Stimulated activated CD4-positive, alpha-beta T cell treated with anti-CD3 and anti-CD28 coated beads, Interleukin-1b, Interleukin-23, amount 100 ng/mL, for 1 hour (primary cell): ENCODE results near the gene TMEM135.
"Not testable (repeated sequence)": the region's sequence is repeated elsewhere in the genome, so short reads cannot be mapped to it uniquely, and the experiment has no call there.

Experiments
- DNase-seq, 2 donors: peaks; one replicate each; pipeline ENCODE4 v3.0.0-alpha.2; 2020; ENCODE audit warnings: low read depth in 2 of 2

Gene TMEM135

GRCh38 chr11:87076874-87077429 is 39.2 kb downstream of the TMEM135 start:
- DNase-seq = no peak

GRCh38 chr11:87081358-87081757 is 43.6 kb downstream of the TMEM135 start:
- no peak for DNase-seq

GRCh38 chr11:87082590-87082989 is 44.9 kb downstream of the TMEM135 start:
- no peak for DNase-seq

- no peak for DNase-seq
Observed at GRCh38 chr11:87083029-87083428, 45.3 kb downstream of the TMEM135 start.

- no peak for DNase-seq
Observed at GRCh38 chr11:87092159-87092558, 54.4 kb downstream of the TMEM135 start.

- no peak for DNase-seq
Observed at GRCh38 chr11:87092567-87092966, 54.8 kb downstream of the TMEM135 start.

GRCh38 chr11:87097582-87097981 is 59.8 kb downstream of the TMEM135 start:
- DNase-seq = no peak

- no peak for DNase-seq
Observed at GRCh38 chr11:87101956-87102580, 64.3 kb downstream of the TMEM135 start.

GRCh38 chr11:87105826-87106225 is 68.1 kb downstream of the TMEM135 start:
- not testable (repeated sequence) for DNase-seq

- DNase-seq = not testable (repeated sequence)
Observed at GRCh38 chr11:87107379-87107778, 69.6 kb downstream of the TMEM135 start.

GRCh38 chr11:87110443-87111131 is 72.9 kb downstream of the TMEM135 start:
- no peak for DNase-seq

- DNase-seq = no peak
Observed at GRCh38 chr11:87114093-87114492, 76.4 kb downstream of the TMEM135 start.

GRCh38 chr11:87116185-87116584 is 78.5 kb downstream of the TMEM135 start:
- DNase-seq = no peak

GRCh38 chr11:87120937-87121336 is 83.2 kb downstream of the TMEM135 start:
- no peak for DNase-seq

- DNase-seq = no peak
Observed at GRCh38 chr11:87122852-87123251, 85.1 kb downstream of the TMEM135 start.

- DNase-seq = no peak
Observed at GRCh38 chr11:87125257-87125656, 87.5 kb downstream of the TMEM135 start.

- DNase-seq = no peak
Observed at GRCh38 chr11:87127101-87127500, 89.4 kb downstream of the TMEM135 start.

- no peak for DNase-seq
Observed at GRCh38 chr11:87128372-87128771, 90.6 kb downstream of the TMEM135 start.

GRCh38 chr11:87134524-87135106 is 96.9 kb downstream of the TMEM135 start:
- no peak for DNase-seq

GRCh38 chr11:87136236-87136635 is 98.5 kb downstream of the TMEM135 start:
- no peak for DNase-seq

GRCh38 chr11:87137711-87138110 is 100.0 kb downstream of the TMEM135 start:
- no peak for DNase-seq

GRCh38 chr11:87139475-87139874 is 101.7 kb downstream of the TMEM135 start:
- DNase-seq = no peak

GRCh38 chr11:87141322-87141721 is 103.6 kb downstream of the TMEM135 start:
- DNase-seq = no peak
